Left lung (tissue), 10 donors: ENCODE measurements around the gene ZCCHC13. TPM values are rescaled to one million over a fixed set of nuclear protein-coding genes. Genes with fewer than 3 reads are reported as not detected.

Experiments used
- ATAC-seq: fragments of 200-7000 bp; cut with Tn5 transposase; one replicate; pipeline ENCODE4 v1.9.1; 2020; ENCODE audit warnings: moderate library complexity
- DNase-seq, 4 donors: peaks; one replicate each; pipeline ENCODE4 v3.0.0-alpha.2; 2013 to 2020
- H3K27ac ChIP-seq, 2 donors: fragments of 200-600 bp; sonication (generic) in 1 of 2; one replicate each; pipeline versions ENCODE4 v1.5.0 to v1.8.0; 2020 to 2021
- H3K27me3 ChIP-seq, 2 donors: fragments of 200-600 bp; sonication (generic) in 1 of 2; one replicate each; pipeline versions ENCODE4 v1.5.0 to v1.8.0; 2020 to 2021
- H3K36me3 ChIP-seq, 2 donors: fragments of 200-600 bp; sonication (generic) in 1 of 2; one replicate each; pipeline versions ENCODE4 v1.5.0 to v1.8.0; 2020 to 2021
- H3K4me1 ChIP-seq, 2 donors: fragments of 200-600 bp; one replicate each; pipeline ENCODE4 v1.8.0; 2021
- H3K4me3 ChIP-seq, 2 donors: fragments of 200-600 bp; sonication (generic) in 1 of 2; one replicate each; pipeline versions ENCODE4 v1.5.0 to v1.8.0; 2020 to 2021; ENCODE audit warnings: mild to moderate bottlenecking in 1 of 2
- H3K9me3 ChIP-seq, 2 donors: fragments of 200-600 bp; sonication (generic) in 1 of 2; one replicate each; pipeline versions ENCODE4 v1.5.0 to v1.8.0; 2020 to 2021
- intact Hi-C, 2 donors: fragments of 100-400 bp; cut with DNase I; formaldehyde crosslinking; loops; one replicate each; pipeline versions ENCODE4 v1.11.2 to v1.14.2; 2022
- microRNA-seq, 2 donors: library from miRNA; unstranded; fragments of <30 nt; microRNA quantifications; one replicate each; pipeline ENCODE4, GENCODE V29; 2019
- polyA plus RNA-seq, 6 donors: library from polyadenylated mRNA; unstranded; fragments of 120-200 nt; gene quantifications; one replicate each; pipeline ENCODE4 v1.2.1, GENCODE V29; 2013; ENCODE audit not compliant: insufficient read length in 6 of 6
- total RNA-seq, 2 donors: library from RNA; stranded (reverse); fragmentation: NEBNext Ultra II Directional; extraction: Animal tissue kit (Norgen Biotek cat#: 25700); gene quantifications; one replicate each; pipeline ENCODE4 v1.2.1, GENCODE V29; 2021
- TF ChIP-seq, protein P1 (sequence below), 2 donors: fragments of 200-600 bp; sonication (generic) in 1 of 2; IDR thresholded peaks; one replicate each; pipeline versions ENCODE4 v1.5.0 to v1.8.0; 2021; ENCODE audit warnings: antibody characterized with exemption in 2 of 2
- donor health status: DM: no; HTN: yes; CAD: no.
- donor health status: DM: no; HTN: no; CAD: no.

Gene ZCCHC13
- total and polyA plus RNA-seq, 8 donors = not detected

DNA sequence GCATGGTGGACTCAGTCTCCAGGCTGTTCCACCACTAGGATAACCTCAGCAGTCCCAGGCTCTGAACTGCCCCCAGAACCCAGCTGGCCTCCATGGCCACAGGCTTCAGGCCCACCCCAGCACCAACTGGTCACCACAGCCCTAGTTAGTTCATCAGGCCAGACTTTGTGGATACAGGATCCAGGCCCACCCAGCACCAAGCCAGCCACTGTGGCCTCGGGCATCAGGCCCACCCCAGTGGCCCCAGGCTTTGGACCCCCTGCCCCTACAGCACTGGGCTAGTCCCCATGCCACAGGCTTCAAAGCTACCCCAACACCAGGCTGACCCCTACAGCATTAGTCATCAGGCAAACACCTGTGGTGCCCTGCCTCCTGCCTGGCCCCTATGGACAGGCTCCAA is 50.0 kb downstream of the ZCCHC13 start:
- ATAC-seq = no peak

More for the DNA sequence above, 50.0 kb downstream of the ZCCHC13 start:
- Histone ChIP-seq H3K4me1 (no peaks in the 10 kb centered on the region), H3K27me3 (no peaks in the 10 kb centered on the region), H3K27ac (no peak overlapping the region), H3K36me3 (no peaks in the 10 kb centered on the region), H3K4me3 (no peak overlapping the region), H3K9me3 (no peaks in the 10 kb centered on the region)
- TF ChIP-seq, protein P1, sequence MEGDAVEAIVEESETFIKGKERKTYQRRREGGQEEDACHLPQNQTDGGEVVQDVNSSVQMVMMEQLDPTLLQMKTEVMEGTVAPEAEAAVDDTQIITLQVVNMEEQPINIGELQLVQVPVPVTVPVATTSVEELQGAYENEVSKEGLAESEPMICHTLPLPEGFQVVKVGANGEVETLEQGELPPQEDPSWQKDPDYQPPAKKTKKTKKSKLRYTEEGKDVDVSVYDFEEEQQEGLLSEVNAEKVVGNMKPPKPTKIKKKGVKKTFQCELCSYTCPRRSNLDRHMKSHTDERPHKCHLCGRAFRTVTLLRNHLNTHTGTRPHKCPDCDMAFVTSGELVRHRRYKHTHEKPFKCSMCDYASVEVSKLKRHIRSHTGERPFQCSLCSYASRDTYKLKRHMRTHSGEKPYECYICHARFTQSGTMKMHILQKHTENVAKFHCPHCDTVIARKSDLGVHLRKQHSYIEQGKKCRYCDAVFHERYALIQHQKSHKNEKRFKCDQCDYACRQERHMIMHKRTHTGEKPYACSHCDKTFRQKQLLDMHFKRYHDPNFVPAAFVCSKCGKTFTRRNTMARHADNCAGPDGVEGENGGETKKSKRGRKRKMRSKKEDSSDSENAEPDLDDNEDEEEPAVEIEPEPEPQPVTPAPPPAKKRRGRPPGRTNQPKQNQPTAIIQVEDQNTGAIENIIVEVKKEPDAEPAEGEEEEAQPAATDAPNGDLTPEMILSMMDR (IDR thresholded peaks at IDR 0.05) = no peak
- intact Hi-C loops = no loop called here
- no peak for DNase-seq

Small RNA genes within 50 kb of the gene (microRNA-seq; reads per million reads assigned to microRNA genes)
- 455 to 475 reads per million in 2 donors for gene MIR374A
- 1.2 to 2.9 reads per million in 2 donors for gene MIR545

Other genes starting within 250 kb of the ZCCHC13 start
- gene SLC16A2, start 117.3 kb downstream of the ZCCHC13 start, total RNA-seq = 10 to 100 TPM; 16.4 to 22.9 TPM
- gene SLC16A2, start 117.3 kb downstream of the ZCCHC13 start, polyA plus RNA-seq = 10 to 100 TPM; 21.3 to 29.6 (median 25.1) TPM